PC-9 (cell line): ENCODE data around the gene LAMC1. TPM values are rescaled to one million over a fixed set of nuclear protein-coding genes. Genes with fewer than 3 reads are reported as not detected.

Experiments
- BruUV-seq: library from RNA; stranded (reverse); fragments of 400-500 nt; replicated peaks from 2 replicates; lab custom pipeline; 2021; lab: Mats Ljungman, UMichigan
- CTCF ChIA-PET: fragments of 300-600 bp; sonication (Branson Sonifier 250); formaldehyde crosslinking; loops from one replicate; lab custom pipeline; 2022; ENCODE audit warnings: antibody characterized with exemption; lab: Charles Lee
- POLR2A ChIA-PET: fragments of 300-600 bp; sonication (Branson Sonifier 250); formaldehyde crosslinking; loops from one replicate; lab custom pipeline; 2022; ENCODE audit warnings: antibody characterized with exemption; ENCODE audit not compliant: unreplicated experiment; lab: Charles Lee
- DNase-seq, 2 experiments: peaks; one replicate each; pipeline versions ENCODE4 v3.0.0 to v3.0.0-alpha.2; 2015 to 2022; ENCODE audit warnings: mixed read lengths in 1 of 2
- H2AFZ ChIP-seq: fragments of 200-600 bp; sonication (generic); 2 replicates; pipeline ENCODE4 v1.8.1; 2017; ENCODE audit warnings: antibody characterized with exemption
- H3F3A ChIP-seq: fragments of 200-600 bp; sonication (generic); 2 replicates; pipeline ENCODE4 v1.8.1; 2017; ENCODE audit warnings: antibody characterized with exemption, mild to moderate bottlenecking, low read depth; ENCODE audit not compliant: insufficient read depth
- H3K27ac ChIP-seq: fragments of 200-600 bp; sonication (generic); 2 replicates; pipeline ENCODE4 v1.6.1; 2016; ENCODE audit warnings: mixed run types
- H3K27me3 ChIP-seq: fragments of 200-600 bp; sonication (generic); 2 replicates; pipeline ENCODE4 v1.6.1; 2016; ENCODE audit warnings: low read depth, mixed run types; ENCODE audit not compliant: insufficient read depth
- H3K36me3 ChIP-seq: fragments of 200-600 bp; sonication (generic); 2 replicates; pipeline ENCODE4 v1.6.1; 2016; ENCODE audit warnings: low read depth, mixed run types
- H3K4me1 ChIP-seq: fragments of 200-600 bp; sonication (generic); replicated peaks from 2 replicates; pipeline ENCODE4 v1.6.1; 2016; ENCODE audit warnings: mixed run types; ENCODE audit not compliant: insufficient read depth
- H3K4me2 ChIP-seq: fragments of 200-600 bp; sonication (generic); 2 replicates; pipeline ENCODE4 v1.6.1; 2017; ENCODE audit warnings: mixed run types
- H3K4me3 ChIP-seq: fragments of 200-600 bp; sonication (generic); 2 replicates; pipeline ENCODE4 v1.6.1; 2016; ENCODE audit warnings: mixed run types
- H3K79me2 ChIP-seq: fragments of 200-600 bp; sonication (generic); 2 replicates; pipeline ENCODE4 v1.6.1; 2017; ENCODE audit warnings: low read depth, mixed run types
- H3K9me2 ChIP-seq: fragments of 200-600 bp; sonication (generic); 2 replicates; pipeline ENCODE4 v1.8.1; 2017; ENCODE audit warnings: mild to moderate bottlenecking; ENCODE audit not compliant: insufficient read depth
- H3K9me3 ChIP-seq: fragments of 200-600 bp; sonication (generic); 2 replicates; pipeline ENCODE4 v1.8.1; 2016; ENCODE audit warnings: low read depth; ENCODE audit not compliant: insufficient read depth
- H4K20me1 ChIP-seq: fragments of 200-600 bp; sonication (generic); 2 replicates; pipeline ENCODE4 v1.8.1; 2017; ENCODE audit not compliant: insufficient read depth
- EZH2 ChIP-seq: fragments of 200-600 bp; sonication (generic); IDR thresholded peaks from 2 replicates; pipeline ENCODE4 v1.8.0; 2017; ENCODE audit warnings: antibody characterized with exemption, low read depth
- intact Hi-C: fragments of 100-400 bp; cut with micrococcal nuclease; formaldehyde crosslinking; loops from one replicate; pipeline ENCODE4 v1.10.0; 2022; ENCODE audit not compliant: unreplicated experiment
- total RNA-seq: library from RNA; stranded (reverse); gene quantifications from 2 replicates; pipeline ENCODE4 v1.2.3, GENCODE V29; 2021
- TF ChIP-seq, protein P1 (sequence below): fragments of 200-600 bp; sonication (generic); conservative IDR thresholded peaks from 2 replicates; pipeline ENCODE4 v1.6.1; 2017; ENCODE audit warnings: mixed run types, antibody characterized with exemption, mild to moderate bottlenecking, moderate library complexity

LAMC1 gene
- total RNA-seq, 1 experiment from 2014 or later: 95.5 TPM

DNA sequence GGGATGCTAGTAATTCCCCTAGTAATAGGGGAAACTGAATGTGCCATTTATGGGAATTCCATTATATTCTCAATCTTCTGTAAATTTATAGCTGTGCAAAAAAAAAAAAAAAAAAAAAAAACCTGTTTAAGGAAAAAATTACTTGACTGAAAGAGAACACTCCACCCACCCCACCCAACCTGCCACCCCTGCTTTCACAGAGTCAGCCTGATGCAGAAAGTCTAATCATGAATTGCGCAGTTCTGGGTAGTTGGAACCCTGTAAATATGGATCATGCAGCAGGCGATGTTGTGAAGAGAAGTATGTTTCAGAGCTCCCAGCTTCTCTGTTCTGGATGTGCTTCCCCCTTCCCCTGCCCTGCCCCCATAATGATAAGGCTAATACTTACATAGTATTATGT lies 143.2 kb downstream of the LAMC1 start:
- DNase-seq: no peak
- POLR2A ChIA-PET: interaction anchor here (0.6 kb wide), 1 partner anchor 27 kb away, joined by 6 read pairs; no protein-coding TSS in a partner anchor

DNA sequence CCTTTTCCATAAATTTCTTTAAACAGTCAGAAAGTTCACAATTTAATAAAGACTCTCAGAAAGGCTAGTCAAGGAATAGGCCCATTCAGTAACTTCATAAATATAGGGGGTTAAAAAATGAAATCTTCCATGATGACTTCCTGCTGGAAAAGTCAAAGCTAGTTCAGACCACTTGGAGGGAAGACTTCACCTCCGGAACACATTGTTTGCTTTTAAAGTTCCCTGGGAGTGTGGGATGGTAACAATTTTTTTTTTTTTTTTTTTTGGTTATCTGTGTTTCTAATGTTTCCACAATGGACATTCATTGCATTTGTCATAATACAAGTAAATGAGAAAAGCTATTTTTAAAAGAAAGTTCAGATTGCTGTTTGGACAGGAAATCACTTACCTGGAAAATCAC lies 144.5 kb downstream of the LAMC1 start:
- peaks cover 32% of the 10 kb centered on the region for H3K4me1 ChIP-seq
- H3K27me3 ChIP-seq: no peaks in the 10 kb centered on the region
- no peak overlapping the region for H3K27ac ChIP-seq
- no peaks in the 10 kb centered on the region for H4K20me1 ChIP-seq
- H3F3A ChIP-seq: peaks cover 20% of the 10 kb centered on the region
- no peak overlapping the region for H3K4me3 ChIP-seq
- H3K36me3 ChIP-seq: no peaks in the 10 kb centered on the region
- no TSS peak for BruUV-seq
- H3K4me2 ChIP-seq: no peak overlapping the region
- no peak for DNase-seq
- no peak overlapping the region for H2AFZ ChIP-seq
- no peaks in the 10 kb centered on the region for H3K79me2 ChIP-seq
- ChIA-PET CTCF (no interaction called here), POLR2A (no interaction called here)
- no peaks in the 10 kb centered on the region for H3K9me3 ChIP-seq
- intact Hi-C loops: no loop called here
- no peak for TF ChIP-seq EZH2
- TF ChIP-seq, protein P1, sequence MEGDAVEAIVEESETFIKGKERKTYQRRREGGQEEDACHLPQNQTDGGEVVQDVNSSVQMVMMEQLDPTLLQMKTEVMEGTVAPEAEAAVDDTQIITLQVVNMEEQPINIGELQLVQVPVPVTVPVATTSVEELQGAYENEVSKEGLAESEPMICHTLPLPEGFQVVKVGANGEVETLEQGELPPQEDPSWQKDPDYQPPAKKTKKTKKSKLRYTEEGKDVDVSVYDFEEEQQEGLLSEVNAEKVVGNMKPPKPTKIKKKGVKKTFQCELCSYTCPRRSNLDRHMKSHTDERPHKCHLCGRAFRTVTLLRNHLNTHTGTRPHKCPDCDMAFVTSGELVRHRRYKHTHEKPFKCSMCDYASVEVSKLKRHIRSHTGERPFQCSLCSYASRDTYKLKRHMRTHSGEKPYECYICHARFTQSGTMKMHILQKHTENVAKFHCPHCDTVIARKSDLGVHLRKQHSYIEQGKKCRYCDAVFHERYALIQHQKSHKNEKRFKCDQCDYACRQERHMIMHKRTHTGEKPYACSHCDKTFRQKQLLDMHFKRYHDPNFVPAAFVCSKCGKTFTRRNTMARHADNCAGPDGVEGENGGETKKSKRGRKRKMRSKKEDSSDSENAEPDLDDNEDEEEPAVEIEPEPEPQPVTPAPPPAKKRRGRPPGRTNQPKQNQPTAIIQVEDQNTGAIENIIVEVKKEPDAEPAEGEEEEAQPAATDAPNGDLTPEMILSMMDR: no peak
- H3K9me2 ChIP-seq: no peaks in the 10 kb centered on the region

More for the DNA sequence above, 143.2 kb downstream of the LAMC1 start:
- BruUV-seq: no TSS peak
- Histone ChIP-seq H3K9me2 (no peaks in the 10 kb centered on the region), H3K27ac (no peak overlapping the region), H3K36me3 (no peaks in the 10 kb centered on the region), H3K27me3 (no peaks in the 10 kb centered on the region), H3K79me2 (no peaks in the 10 kb centered on the region), H2AFZ (no peak overlapping the region), H3F3A (peaks cover 32% of the 10 kb centered on the region), H3K4me1 (peaks cover 44% of the 10 kb centered on the region), H4K20me1 (no peaks in the 10 kb centered on the region), H3K4me3 (no peak overlapping the region), H3K4me2 (no peak overlapping the region), H3K9me3 (0 out of 2 replicates have a peak, but pooled peaks cover 2% of the 10 kb centered on the region)
- CTCF ChIA-PET: no interaction called here
- intact Hi-C loops: no loop called here
- TF ChIP-seq, protein P1: no peak
- TF ChIP-seq EZH2: no peak

DNA sequence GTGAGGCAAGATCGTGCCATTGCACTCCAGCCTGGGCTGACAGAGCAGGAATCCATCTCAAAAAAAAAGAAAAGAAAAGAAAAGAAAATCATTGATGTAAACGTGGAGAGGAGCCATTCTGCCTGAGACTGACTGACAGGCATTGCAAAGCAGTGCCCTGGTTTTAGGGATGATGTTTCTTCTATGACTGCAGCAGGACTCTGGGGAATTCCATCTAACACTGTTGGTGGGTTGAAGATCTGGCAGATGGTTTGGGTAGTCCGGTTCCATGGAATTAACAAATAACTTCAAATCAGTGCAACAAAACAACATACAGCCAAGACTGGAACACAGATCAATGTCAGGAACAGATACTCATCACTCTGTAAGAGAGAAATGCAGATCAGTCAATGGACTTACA lies 145.1 kb downstream of the LAMC1 start:
- no peak for DNase-seq
- CTCF ChIA-PET: no interaction called here
- peaks cover 25% of the 10 kb centered on the region for H3K4me1 ChIP-seq
- H3K79me2 ChIP-seq: no peaks in the 10 kb centered on the region
- H3K9me3 ChIP-seq: no peaks in the 10 kb centered on the region
- peaks cover 14% of the 10 kb centered on the region for H3F3A ChIP-seq
- no peaks in the 10 kb centered on the region for H3K27me3 ChIP-seq
- no TSS peak for BruUV-seq
- no peaks in the 10 kb centered on the region for H4K20me1 ChIP-seq
- no peak overlapping the region for H2AFZ ChIP-seq
- H3K4me3 ChIP-seq: no peak overlapping the region
- intact Hi-C loops: no loop called here
- no peak overlapping the region for H3K4me2 ChIP-seq
- no peaks in the 10 kb centered on the region for H3K36me3 ChIP-seq
- POLR2A ChIA-PET: interaction anchor here (0.6 kb wide), 1 partner anchor 267 kb away, joined by 5 read pairs; no protein-coding TSS in a partner anchor
- H3K27ac ChIP-seq: no peak overlapping the region
- no peaks in the 10 kb centered on the region for H3K9me2 ChIP-seq
- TF ChIP-seq, protein P1: no peak
- TF ChIP-seq EZH2: no peak
